ENCODE results near the gene FTCD. TPM values are rescaled to one million over a fixed set of nuclear protein-coding genes. Genes with fewer than 3 reads are reported as not detected.

The FTCD gene
- total and polyA plus RNA-seq, 9 of the 15 experiments (the other 6 are each of a cell fraction or from before 2014, with no cell fraction given), result 0.11 to 1.6 (median 0.67) TPM; not detected in 5

DNA sequence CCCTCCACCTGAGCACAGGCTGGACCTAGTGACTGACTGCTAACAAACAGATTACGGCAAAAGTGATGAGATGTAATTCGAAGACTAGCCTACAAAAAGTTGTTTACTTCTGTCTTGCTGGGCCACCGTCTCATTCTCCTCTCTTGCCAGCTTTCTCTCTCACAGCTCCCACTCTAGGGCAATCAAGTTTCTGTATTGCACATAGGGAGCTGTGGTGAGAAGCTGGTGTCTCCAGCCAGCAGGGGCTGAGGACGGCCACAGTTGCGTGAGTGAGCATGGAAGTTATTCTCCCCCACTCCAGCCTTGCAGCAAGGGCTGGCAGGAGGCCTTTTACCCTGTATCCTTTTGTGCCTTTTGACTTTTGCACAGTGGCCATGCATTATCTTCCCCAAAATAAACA, 66.1 kb downstream of the FTCD start (continued):
- TF ChIP-seq MTA3 (IDR thresholded peaks at IDR 0.05; ENCODE audit: borderline replicate concordance) (no peak), ZNF589 (CRISPR knock-in tag; IDR thresholded peaks at IDR 0.05; ENCODE audit: low read depth) (no peak), CHD2 (IDR thresholded peaks at IDR 0.05; ENCODE audit: low read depth, low read length) (no peak), ZNF507 (tag; conservative IDR thresholded peaks at IDR 0.05) (no peak), TAF7 (tag; IDR thresholded peaks at IDR 0.05) (no peak), SRSF9 (IDR thresholded peaks at IDR 0.05; ENCODE audit: borderline replicate concordance, low read depth, low read length) (no peak), BDP1 (IDR thresholded peaks at IDR 0.05; ENCODE audit: insufficient read depth, insufficient read length) (no peak), KAT2B (IDR thresholded peaks at IDR 0.05; ENCODE audit: low read depth, low read length) (no peak), ZC3H8 (IDR thresholded peaks at IDR 0.05) (no peak)

DNA sequence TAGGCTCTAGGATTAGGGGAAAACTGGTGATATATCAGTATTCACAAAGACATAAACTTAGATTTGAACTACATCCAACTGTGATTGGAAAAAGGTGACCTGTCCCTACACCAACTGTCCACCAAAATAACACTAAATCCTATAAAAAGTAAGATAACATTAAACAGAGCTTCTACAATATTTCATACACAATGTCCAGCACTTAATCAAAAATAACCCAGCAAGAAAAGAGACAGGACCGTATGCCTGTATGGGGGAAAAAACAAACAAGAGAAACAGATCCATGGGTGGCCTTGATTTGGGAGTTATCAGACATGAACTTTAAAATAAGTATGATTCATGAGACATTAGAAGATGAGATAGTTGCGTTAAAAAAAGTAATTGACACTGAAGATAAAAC, 67.2 kb downstream of the FTCD start:
- peaks cover 0 to 6% of the 10 kb centered on the region in 2 experiments; a peak in 2 of 5 replicates for H3K4me1 ChIP-seq (replicated peaks in 1 of 2; ENCODE audit: control insufficient read depth in 2 of 2, insufficient read depth in 2 of 2, low read length in 2 of 2)
- POLR2A ChIA-PET, result no interaction called here
- H3K27me3 ChIP-seq (ENCODE audit: control insufficient read depth in 2 of 2, insufficient read depth in 2 of 2, low read length in 2 of 2), result peaks cover 23 to 34% of the 10 kb centered on the region in 2 experiments
- no peak overlapping the region for H3K9ac ChIP-seq (ENCODE audit: insufficient read depth in 1 of 2, low read depth in 2 of 2, low read length in 2 of 2)
- intact Hi-C loops (cut with micrococcal nuclease), result no loop called here
- CTCF ChIA-PET (ENCODE audit: low intra/inter-chr PET ratio), result no interaction called here
- in situ Hi-C loops (cut with MboI), result no loop called here
- H2AFZ ChIP-seq (ENCODE audit: low read depth, low read length), result no peak overlapping the region
- H3K36me3 ChIP-seq (ENCODE audit: control insufficient read depth, insufficient read depth, low read length), result no peaks in the 10 kb centered on the region
- H3K9me3 ChIP-seq (replicated peaks; ENCODE audit: control insufficient read depth, insufficient read depth, low read depth, low read length), result no peaks in the 10 kb centered on the region
- no peaks in the 10 kb centered on the region for H3K79me2 ChIP-seq (ENCODE audit: control insufficient read depth, insufficient read depth, low read length)
- DNase-seq (ENCODE audit: extremely low read depth in 1 of 4, low spot score in 3 of 4) (no peak), ATAC-seq (no peak), FAIRE-seq (no peak)
- H3K27ac ChIP-seq (ENCODE audit: extremely low read depth, low read depth, low read length), result no peak overlapping the region
- 0% methylated on average over 2 of the region's 2 CpGs for WGBS (ENCODE audit: insufficient coverage, low coverage, missing lambda C conversion rate)
- TF ChIP-seq ZNF507 (tag; conservative IDR thresholded peaks at IDR 0.05) (no peak), BRD9 (IDR thresholded peaks at IDR 0.05; ENCODE audit: low read depth, partially characterized antibody) (no peak), KDM4B (IDR thresholded peaks at IDR 0.05; ENCODE audit: borderline replicate concordance in 2 of 2, low read depth in 1 of 2) (no peak), TCF7L2 (IDR thresholded peaks at IDR 0.05; ENCODE audit: low read depth, low read length) (no peak), SMARCA4 (IDR thresholded peaks at IDR 0.05) (no peak), NELFE (IDR thresholded peaks at IDR 0.05; ENCODE audit: insufficient read depth, insufficient read length) (no peak), JUN (IDR thresholded peaks at IDR 0.05; ENCODE audit: borderline replicate concordance, low read depth, low read length) (no peak), JUN (CRISPR knock-in tag; IDR thresholded peaks at IDR 0.05; ENCODE audit: borderline replicate concordance) (no peak), CBFA2T2 (conservative IDR thresholded peaks at IDR 0.05) (no peak), TGIF2 (CRISPR knock-in tag; IDR thresholded peaks at IDR 0.05) (no peak), DDX20 (tag; IDR thresholded peaks at IDR 0.05; ENCODE audit: low read depth) (no peak), E2F5 (CRISPR knock-in tag; IDR thresholded peaks at IDR 0.05) (no peak), ZZZ3 (IDR thresholded peaks at IDR 0.05) (no peak)
- TF ChIP-seq, protein P1, sequence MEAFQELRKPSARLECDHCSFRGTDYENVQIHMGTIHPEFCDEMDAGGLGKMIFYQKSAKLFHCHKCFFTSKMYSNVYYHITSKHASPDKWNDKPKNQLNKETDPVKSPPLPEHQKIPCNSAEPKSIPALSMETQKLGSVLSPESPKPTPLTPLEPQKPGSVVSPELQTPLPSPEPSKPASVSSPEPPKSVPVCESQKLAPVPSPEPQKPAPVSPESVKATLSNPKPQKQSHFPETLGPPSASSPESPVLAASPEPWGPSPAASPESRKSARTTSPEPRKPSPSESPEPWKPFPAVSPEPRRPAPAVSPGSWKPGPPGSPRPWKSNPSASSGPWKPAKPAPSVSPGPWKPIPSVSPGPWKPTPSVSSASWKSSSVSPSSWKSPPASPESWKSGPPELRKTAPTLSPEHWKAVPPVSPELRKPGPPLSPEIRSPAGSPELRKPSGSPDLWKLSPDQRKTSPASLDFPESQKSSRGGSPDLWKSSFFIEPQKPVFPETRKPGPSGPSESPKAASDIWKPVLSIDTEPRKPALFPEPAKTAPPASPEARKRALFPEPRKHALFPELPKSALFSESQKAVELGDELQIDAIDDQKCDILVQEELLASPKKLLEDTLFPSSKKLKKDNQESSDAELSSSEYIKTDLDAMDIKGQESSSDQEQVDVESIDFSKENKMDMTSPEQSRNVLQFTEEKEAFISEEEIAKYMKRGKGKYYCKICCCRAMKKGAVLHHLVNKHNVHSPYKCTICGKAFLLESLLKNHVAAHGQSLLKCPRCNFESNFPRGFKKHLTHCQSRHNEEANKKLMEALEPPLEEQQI (IDR thresholded peaks at IDR 0.05), result no peak
- H3K9me1 ChIP-seq (ENCODE audit: control insufficient read depth, insufficient read depth, low read length), result no peaks in the 10 kb centered on the region
- no peaks in the 10 kb centered on the region for H4K20me1 ChIP-seq (replicated peaks; ENCODE audit: control insufficient read depth, insufficient read depth, low read length)
- H3K4me3 ChIP-seq, result no peak overlapping the region
- H3K4me2 ChIP-seq (ENCODE audit: insufficient read depth, low read length), result no peak overlapping the region
- no TSS peak for BruUV-seq (replicated peaks)
